Stimulated activated naive CD4-positive, alpha-beta T cell treated with Interleukin-2 at 50 U/mL for 16 hours (primary cell): ENCODE measurements around the gene DMAC2.
"Not testable (repeated sequence)": the region's sequence is repeated elsewhere in the genome, so short reads cannot be mapped to it uniquely, and the experiment has no call there.

Experiments
- DNase-seq: peaks from one replicate; lab custom pipeline; 2025; lab: John Stamatoyannopoulos, UW

Gene DMAC2

GRCh38 chr19:41439441-41440222, at the start of gene DMAC2:
TSS of gene DMAC2 (minus strand) at chr19:41439912. CDS start at chr19:41439899, 13 bp downstream.
- DNase-seq, result peak; percentile 98

GRCh38 chr19:41486953-41487352, 47.2 kb upstream of the DMAC2 start:
- DNase-seq, result not testable (repeated sequence)

GRCh38 chr19:41484822-41485221, 45.1 kb upstream of the DMAC2 start:
- no peak for DNase-seq

- no peak for DNase-seq
These were observed 40.6 kb upstream of the DMAC2 start for GRCh38 chr19:41480336-41480735.

GRCh38 chr19:41479757-41480191, 40.1 kb upstream of the DMAC2 start:
- DNase-seq, result no peak

GRCh38 chr19:41478875-41479756, 39.4 kb upstream of the DMAC2 start:
- no peak for DNase-seq

GRCh38 chr19:41478171-41478570, 38.5 kb upstream of the DMAC2 start:
- DNase-seq, result no peak

- no peak for DNase-seq
These were observed 36.9 kb upstream of the DMAC2 start for GRCh38 chr19:41476583-41476982.

- DNase-seq, result not testable (repeated sequence)
These were observed 23.8 kb upstream of the DMAC2 start for GRCh38 chr19:41463257-41464256.

- no peak for DNase-seq
These were observed 22.8 kb upstream of the DMAC2 start for GRCh38 chr19:41462497-41462896.

- DNase-seq, result no peak
These were observed 17.5 kb upstream of the DMAC2 start for GRCh38 chr19:41457241-41457640.

GRCh38 chr19:41456342-41456918, 16.7 kb upstream of the DMAC2 start:
- no peak for DNase-seq

GRCh38 chr19:41455936-41456335, 16.2 kb upstream of the DMAC2 start:
- no peak for DNase-seq

- no peak for DNase-seq
These were observed 13.0 kb upstream of the DMAC2 start for GRCh38 chr19:41452584-41453275.

- DNase-seq, result no peak
These were observed 10.1 kb upstream of the DMAC2 start for GRCh38 chr19:41449865-41450178.

GRCh38 chr19:41449079-41449864, 9.6 kb upstream of the DMAC2 start:
- peak; percentile 64 for DNase-seq

- DNase-seq, result no peak
These were observed 8.1 kb upstream of the DMAC2 start for GRCh38 chr19:41447732-41448332.

- no peak for DNase-seq
These were observed 5.9 kb upstream of the DMAC2 start for GRCh38 chr19:41445575-41445974.

- no peak for DNase-seq
These were observed 4.2 kb upstream of the DMAC2 start for GRCh38 chr19:41443813-41444455.
